HUES64 (cell line): ENCODE measurements around the gene MED6. TPM values are rescaled to one million over a fixed set of nuclear protein-coding genes. Genes with fewer than 3 reads are reported as not detected.
A peak's percentile ranks its signal among the peaks of the same experiment; 100 is the strongest.

Source experiments
- H3K27ac ChIP-seq: 2 replicates; pipeline ENCODE4 v1.7.0; 2013; ENCODE audit warnings: low read depth, low read length, inconsistent platforms
- H3K27me3 ChIP-seq: 2 replicates; pipeline ENCODE4 v1.6.1; 2013; ENCODE audit warnings: mild to moderate bottlenecking, low read length; ENCODE audit not compliant: insufficient read depth
- H3K36me3 ChIP-seq: 2 replicates; pipeline ENCODE4 v1.6.1; 2013; ENCODE audit warnings: mild to moderate bottlenecking, low read length; ENCODE audit not compliant: insufficient read depth
- H3K4me1 ChIP-seq: 2 replicates; pipeline ENCODE4 v1.6.1; 2013; ENCODE audit warnings: mild to moderate bottlenecking, low read length, moderate library complexity; ENCODE audit not compliant: insufficient read depth
- H3K4me3 ChIP-seq: 2 replicates; pipeline ENCODE4 v1.5.1; 2013; ENCODE audit warnings: mild to moderate bottlenecking, low read length, moderate library complexity
- H3K9ac ChIP-seq: 2 replicates; pipeline ENCODE4 v1.6.1; 2013; ENCODE audit warnings: mild to moderate bottlenecking, low read depth, low read length
- H3K9me3 ChIP-seq: 2 replicates; pipeline ENCODE4 v1.6.1; 2013; ENCODE audit warnings: low read depth, low read length; ENCODE audit not compliant: insufficient read depth
- WGBS: fragments of 150-250, 120-280 bp; methylation state at CpG from one replicate; pipeline ENCODE4 v1.1.7; 2013; ENCODE audit warnings: missing lambda C conversion rate; 5-methylcytosine and 5-hydroxymethylcytosine counted together
- polyA plus RNA-seq, 2 experiments: library from polyadenylated mRNA; stranded (reverse); fragments of 50-300 nt; gene quantifications; one replicate each; pipeline ENCODE4 v1.2.3, GENCODE V29; 2013

Gene MED6
- polyA plus RNA-seq (2013, experiment 1 of 2) = 33.1 TPM
- 35.7 TPM for polyA plus RNA-seq (2013, experiment 2 of 2)

- Histone ChIP-seq H3K9me3 (no peaks in the 10 kb centered on the region), H3K27me3 (no peaks in the 10 kb centered on the region; the same call in 1 of the 2 replicates), H3K27ac (peak within 1 kb of the TSS; percentile 72), H3K4me3 (peak within 1 kb of the TSS; percentile 88), H3K9ac (peak within 1 kb of the TSS; percentile 90), H3K36me3 (peaks cover 22% of the 10 kb centered on the region), H3K4me1 (peaks cover 7% of the 10 kb centered on the region)
- 2% methylated on average over 41 of the region's 43 CpGs for WGBS
Measured at GRCh38 chr14:70600382-70601157, at the start of gene MED6. Gene MED6, minus strand, starts transcription at chr14:70600655. Its CDS starts 18 bp downstream, at chr14:70600637.

GRCh38 chr14:70649803-70650202, 49.3 kb upstream of the MED6 start:
- no peaks in the 10 kb centered on the region; the same call in 1 of the 2 replicates for H3K36me3 ChIP-seq
- no peak overlapping the region for H3K27ac ChIP-seq
- H3K4me3 ChIP-seq = no peak overlapping the region
- no peaks in the 10 kb centered on the region for H3K9me3 ChIP-seq
- WGBS = 92% methylated on average over 3 of the region's 4 CpGs
- no peak overlapping the region for H3K9ac ChIP-seq
- H3K27me3 ChIP-seq = no peaks in the 10 kb centered on the region
- peaks cover 58% of the 10 kb centered on the region for H3K4me1 ChIP-seq

- H3K27ac ChIP-seq = no peak overlapping the region
- peaks cover 5% of the 10 kb centered on the region; the same call in 1 of the 2 replicates for H3K27me3 ChIP-seq
- no peaks in the 10 kb centered on the region for H3K9me3 ChIP-seq
- H3K4me1 ChIP-seq = peaks cover 56% of the 10 kb centered on the region
- H3K4me3 ChIP-seq = no peak overlapping the region
- H3K36me3 ChIP-seq = no peaks in the 10 kb centered on the region; the same call in 1 of the 2 replicates
- no peak overlapping the region for H3K9ac ChIP-seq
Measured at GRCh38 chr14:70648346-70648745, 47.9 kb upstream of the MED6 start.

GRCh38 chr14:70646705-70647104, 46.2 kb upstream of the MED6 start:
- no peaks in the 10 kb centered on the region; the same call in 1 of the 2 replicates for H3K36me3 ChIP-seq
- no peaks in the 10 kb centered on the region for H3K9me3 ChIP-seq
- WGBS = 29% methylated on average over 2 of the region's 2 CpGs
- no peak overlapping the region for H3K9ac ChIP-seq
- H3K27me3 ChIP-seq = peaks cover 16% of the 10 kb centered on the region; the same call in 1 of the 2 replicates
- no peak overlapping the region for H3K4me3 ChIP-seq
- peaks cover 52% of the 10 kb centered on the region for H3K4me1 ChIP-seq
- peak overlapping the region; percentile 72; the same call in 1 of the 2 replicates for H3K27ac ChIP-seq

GRCh38 chr14:70645892-70646291, 45.4 kb upstream of the MED6 start:
- WGBS = 86% methylated on average over 6 of the region's 6 CpGs
- Histone ChIP-seq H3K4me3 (no peak overlapping the region), H3K4me1 (peaks cover 52% of the 10 kb centered on the region), H3K27ac (peak overlapping the region; percentile 72; the same call in 1 of the 2 replicates), H3K9ac (no peak overlapping the region), H3K36me3 (no peaks in the 10 kb centered on the region; the same call in 1 of the 2 replicates), H3K27me3 (peaks cover 20% of the 10 kb centered on the region; the same call in 1 of the 2 replicates), H3K9me3 (no peaks in the 10 kb centered on the region)

- peak overlapping the region; percentile 91 for H3K4me3 ChIP-seq
- WGBS = 86% methylated on average over 4 of the region's 5 CpGs
Measured at GRCh38 chr14:70643967-70644366, 43.5 kb upstream of the MED6 start.

GRCh38 chr14:70642303-70643235, 42.1 kb upstream of the MED6 start:
- no peaks in the 10 kb centered on the region for H3K36me3 ChIP-seq
- peaks cover 56% of the 10 kb centered on the region for H3K4me1 ChIP-seq
- H3K27me3 ChIP-seq = peaks cover 29% of the 10 kb centered on the region; the same call in 1 of the 2 replicates
- H3K4me3 ChIP-seq = peak overlapping the region; percentile 91
- no peak overlapping the region; the same call in 1 of the 2 replicates for H3K27ac ChIP-seq
- under 1% methylated on average over 50 of the region's 51 CpGs for WGBS
- H3K9me3 ChIP-seq = no peaks in the 10 kb centered on the region
- H3K9ac ChIP-seq = peak overlapping the region; percentile 80

More at GRCh38 chr14:70643967-70644366, 43.5 kb upstream of the MED6 start:
- H3K4me1 ChIP-seq = peaks cover 64% of the 10 kb centered on the region
- H3K27me3 ChIP-seq = peaks cover 29% of the 10 kb centered on the region; the same call in 1 of the 2 replicates
- no peaks in the 10 kb centered on the region for H3K36me3 ChIP-seq
- no peak overlapping the region for H3K9ac ChIP-seq
- H3K9me3 ChIP-seq = no peaks in the 10 kb centered on the region
- no peak overlapping the region for H3K27ac ChIP-seq

GRCh38 chr14:70641548-70642302, 41.3 kb upstream of the MED6 start, which contains the start of gene TTC9:
Gene TTC9, plus strand, starts transcription at chr14:70641916. Its CDS starts 214 bp downstream, at chr14:70642130.
- peaks cover 29% of the 10 kb centered on the region; the same call in 1 of the 2 replicates for H3K27me3 ChIP-seq
- under 1% methylated on average over 105 of the region's 105 CpGs for WGBS
- peak within 1 kb of the TSS; percentile 37; the same call in 1 of the 2 replicates for H3K27ac ChIP-seq
- H3K9me3 ChIP-seq = no peaks in the 10 kb centered on the region
- peaks cover 47% of the 10 kb centered on the region for H3K4me1 ChIP-seq
- H3K4me3 ChIP-seq = peak within 1 kb of the TSS; percentile 91
- peak within 1 kb of the TSS; percentile 80 for H3K9ac ChIP-seq
- no peaks in the 10 kb centered on the region for H3K36me3 ChIP-seq

GRCh38 chr14:70640938-70641547, 40.6 kb upstream of the MED6 start:
- peak overlapping the region; percentile 27; the same call in 1 of the 2 replicates for H3K9ac ChIP-seq
- H3K27me3 ChIP-seq = peaks cover 29% of the 10 kb centered on the region; the same call in 1 of the 2 replicates
- peak overlapping the region; percentile 91 for H3K4me3 ChIP-seq
- H3K9me3 ChIP-seq = 0 out of 2 replicates have a peak, but pooled peaks cover 5% of the 10 kb centered on the region
- no peaks in the 10 kb centered on the region for H3K36me3 ChIP-seq
- peaks cover 41% of the 10 kb centered on the region for H3K4me1 ChIP-seq
- 2% methylated on average over 28 of the region's 28 CpGs for WGBS
- no peak overlapping the region for H3K27ac ChIP-seq

- H3K9ac ChIP-seq = no peak overlapping the region
- no peak overlapping the region for H3K4me3 ChIP-seq
- 100% methylated on average over 1 of the region's 2 CpGs for WGBS
- H3K9me3 ChIP-seq = peaks cover 11% of the 10 kb centered on the region
- H3K27ac ChIP-seq = no peak overlapping the region
- H3K4me1 ChIP-seq = peaks cover 20% of the 10 kb centered on the region; the same call in 1 of the 2 replicates
- peaks cover 25% of the 10 kb centered on the region; the same call in 1 of the 2 replicates for H3K27me3 ChIP-seq
- no peaks in the 10 kb centered on the region for H3K36me3 ChIP-seq
Measured at GRCh38 chr14:70638416-70638815, 38.0 kb upstream of the MED6 start.
